Thyroid gland (tissue), 4 donors: ENCODE results near the gene PCDH15. TPM values are rescaled to one million over a fixed set of nuclear protein-coding genes. Genes with fewer than 3 reads are reported as not detected.

Experiments used
- DNase-seq, 2 donors: peaks; one replicate each; pipeline ENCODE4 v3.0.0-alpha.2; 2019
- H3K27ac ChIP-seq, 3 donors: fragments of 200-600 bp; sonication (generic); 1 replicate in 2 of 3; 2 replicates in 1 of 3; pipeline ENCODE4 v1.5.1; 2016 to 2019; ENCODE audit warnings: mild to moderate bottlenecking in 1 of 3, moderate library complexity in 1 of 3
- H3K27me3 ChIP-seq: fragments of 200-600 bp; sonication (generic); one replicate; pipeline ENCODE4 v1.5.1; 2019
- H3K36me3 ChIP-seq, 2 donors: fragments of 200-600 bp; sonication (generic); one replicate each; pipeline ENCODE4 v1.5.1; 2016 to 2019
- H3K4me1 ChIP-seq, 2 donors: fragments of 200-600 bp; sonication (generic); one replicate each; pipeline ENCODE4 v1.5.1; 2017 to 2019
- H3K4me3 ChIP-seq, 3 donors: fragments of 200-600 bp; sonication (generic); replicated peaks in 1 of 3; 1 replicate in 2 of 3; 2 replicates in 1 of 3; pipeline ENCODE4 v1.5.1; 2016; ENCODE audit warnings: mild to moderate bottlenecking in 1 of 3
- H3K9me3 ChIP-seq: fragments of 200-600 bp; sonication (generic); one replicate; pipeline ENCODE4 v1.5.1; 2017
- CTCF ChIP-seq, 6 experiments: fragments of 200-600 bp in 3 of 6; fragments of 450-650 bp in 3 of 6; sonication (generic) in 3 of 6; IDR thresholded peaks; one replicate each; pipeline ENCODE4 v1.5.1; 2016 to 2019; ENCODE audit warnings: antibody characterized with exemption in 6 of 6, mild to moderate bottlenecking in 2 of 6, inconsistent platforms in 1 of 6, moderate library complexity in 1 of 6
- POLR2A ChIP-seq, 2 donors: fragments of 450-650 bp; IDR thresholded peaks; one replicate each; pipeline ENCODE4 v1.6.1; 2017; ENCODE audit warnings: antibody characterized with exemption in 2 of 2, mild to moderate bottlenecking in 2 of 2, moderate library complexity in 1 of 2
- WGBS, 2 donors: methylation state at CpG; one replicate each; pipeline ENCODE4 v1.1.5; 2017; 5-methylcytosine and 5-hydroxymethylcytosine counted together
- intact Hi-C: fragments of 100-400 bp; cut with DNase I; formaldehyde crosslinking; loops from one replicate; pipeline ENCODE4 v1.15.1; 2023
- total RNA-seq, 4 donors: library from RNA; depleted of rRNA; stranded (reverse); fragments of >200 nt; gene quantifications; one replicate each; pipeline ENCODE4 v1.2.3, GENCODE V29; 2016

PCDH15 gene
- total RNA-seq, 4 donors from 2014 or later = not detected

GRCh38 chr10:54796881-54797280 is 4.2 kb downstream of the PCDH15 start:
- 47 to 67% methylated on average over 3 of the region's 3 CpGs for WGBS, 2 donors
- Histone ChIP-seq H3K27me3 (no peaks in the 10 kb centered on the region), H3K4me1 (no peaks in the 10 kb centered on the region), H3K9me3 (no peaks in the 10 kb centered on the region), H3K27ac (no peak overlapping the region), H3K36me3 (no peaks in the 10 kb centered on the region), H3K4me3 (no peak overlapping the region)
- intact Hi-C loops = no loop called here
- no peak for DNase-seq
- TF ChIP-seq POLR2A (IDR thresholded peaks at IDR 0.05) (no peak), CTCF (IDR thresholded peaks at IDR 0.05) (no peak)

- intact Hi-C loops = no loop called here
- Histone ChIP-seq H3K27me3 (no peaks in the 10 kb centered on the region), H3K4me3 (no peak overlapping the region), H3K9me3 (no peaks in the 10 kb centered on the region), H3K27ac (no peak overlapping the region), H3K36me3 (no peaks in the 10 kb centered on the region), H3K4me1 (no peaks in the 10 kb centered on the region)
- DNase-seq = no peak
- 94 to 95% methylated on average over 4 of the region's 4 CpGs for WGBS, 2 donors
- no peak for TF ChIP-seq CTCF (IDR thresholded peaks at IDR 0.05)
- no peak for TF ChIP-seq POLR2A (IDR thresholded peaks at IDR 0.05)
Measured at GRCh38 chr10:54776622-54777021, 24.4 kb downstream of the PCDH15 start.

- Histone ChIP-seq H3K36me3 (no peaks in the 10 kb centered on the region), H3K9me3 (no peaks in the 10 kb centered on the region), H3K27me3 (no peaks in the 10 kb centered on the region), H3K4me3 (no peak overlapping the region), H3K4me1 (no peaks in the 10 kb centered on the region), H3K27ac (no peak overlapping the region)
- no peak for DNase-seq
- 83% methylated on average over 6 of the region's 6 CpGs for WGBS, 2 donors
- intact Hi-C loops = no loop called here
- TF ChIP-seq CTCF (IDR thresholded peaks at IDR 0.05) (no peak), POLR2A (IDR thresholded peaks at IDR 0.05) (no peak)
Measured at GRCh38 chr10:54772468-54773122, 28.4 kb downstream of the PCDH15 start.

GRCh38 chr10:54769051-54769450 is 32.0 kb downstream of the PCDH15 start:
- TF ChIP-seq CTCF (IDR thresholded peaks at IDR 0.05) = no peak
- no peak for TF ChIP-seq POLR2A (IDR thresholded peaks at IDR 0.05)
- Histone ChIP-seq H3K4me1 (no peaks in the 10 kb centered on the region), H3K27me3 (no peaks in the 10 kb centered on the region), H3K36me3 (no peaks in the 10 kb centered on the region), H3K4me3 (no peak overlapping the region), H3K9me3 (no peaks in the 10 kb centered on the region), H3K27ac (no peak overlapping the region)
- no peak for DNase-seq
- intact Hi-C loops = no loop called here
- WGBS, 2 donors = 61 to 67% methylated on average over 2 of the region's 2 CpGs

DNA sequence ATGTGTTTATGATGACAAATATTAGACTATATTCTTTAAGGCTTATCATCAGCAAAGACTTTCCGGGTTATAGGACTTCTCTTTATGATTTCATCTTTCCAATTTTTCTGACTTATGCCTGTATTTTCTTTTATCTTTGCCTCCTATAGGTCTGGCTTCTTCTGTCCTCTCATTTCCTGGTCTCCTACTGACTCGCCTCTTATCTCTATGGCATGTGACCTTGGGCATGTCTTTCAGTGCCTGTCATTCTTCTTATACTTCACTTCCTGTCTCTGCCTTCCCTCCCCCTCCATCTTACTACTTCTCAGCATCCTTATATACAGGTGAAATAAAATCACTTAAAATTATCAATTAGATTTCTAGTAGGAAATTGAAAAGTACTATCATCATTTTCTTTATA is 42.2 kb downstream of the PCDH15 start:
- no peak for DNase-seq
- Histone ChIP-seq H3K36me3 (no peaks in the 10 kb centered on the region), H3K9me3 (no peaks in the 10 kb centered on the region), H3K27me3 (no peaks in the 10 kb centered on the region), H3K4me3 (no peak overlapping the region), H3K27ac (no peak overlapping the region), H3K4me1 (no peaks in the 10 kb centered on the region)
- 51 to 54% methylated on average over 2 of the region's 2 CpGs for WGBS, 2 donors
- no peak for TF ChIP-seq CTCF (IDR thresholded peaks at IDR 0.05)
- no peak for TF ChIP-seq POLR2A (IDR thresholded peaks at IDR 0.05)
- intact Hi-C loops = no loop called here
